Renal cortex interstitium (tissue), 11 donors: ENCODE results near the gene KCNIP3. TPM values are rescaled to one million over a fixed set of nuclear protein-coding genes. Genes with fewer than 3 reads are reported as not detected.

Experiments used
- DNase-seq, 11 donors: peaks; one replicate each; pipeline ENCODE4 v3.0.0-alpha.2; 2013; ENCODE audit warnings: low read depth in 9 of 11, low spot score in 4 of 11; ENCODE audit errors: extremely low read depth in 1 of 11
- polyA plus RNA-seq, 3 donors: library from polyadenylated mRNA; unstranded; fragments of 120-200 nt; gene quantifications; one replicate each; pipeline ENCODE4 v1.2.1, GENCODE V29; 2013; ENCODE audit not compliant: insufficient read length in 3 of 3

Gene KCNIP3
- polyA plus RNA-seq, 3 donors, result 12.4 to 22.4 (median 16.5) TPM

DNA sequence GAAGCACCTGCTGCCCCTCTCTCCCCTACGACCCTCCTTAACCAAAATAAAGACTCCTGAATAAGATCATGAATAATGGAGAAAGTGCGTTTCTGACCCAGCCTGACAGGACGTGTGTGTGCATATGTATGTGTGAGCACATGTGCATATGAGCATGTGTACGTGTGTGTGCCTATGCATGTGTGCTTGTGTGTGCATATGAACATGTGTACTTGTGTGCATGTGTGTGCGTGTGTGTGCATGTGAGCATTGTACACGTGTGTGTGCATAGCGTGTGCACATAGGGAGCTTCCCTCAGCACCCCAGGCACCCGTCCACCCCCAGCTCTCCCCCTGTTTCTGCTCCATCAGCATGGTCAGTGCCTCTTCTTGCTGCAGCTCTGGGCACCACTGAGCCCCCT lies 10.7 kb downstream of the KCNIP3 start:
- no peak for DNase-seq

DNA sequence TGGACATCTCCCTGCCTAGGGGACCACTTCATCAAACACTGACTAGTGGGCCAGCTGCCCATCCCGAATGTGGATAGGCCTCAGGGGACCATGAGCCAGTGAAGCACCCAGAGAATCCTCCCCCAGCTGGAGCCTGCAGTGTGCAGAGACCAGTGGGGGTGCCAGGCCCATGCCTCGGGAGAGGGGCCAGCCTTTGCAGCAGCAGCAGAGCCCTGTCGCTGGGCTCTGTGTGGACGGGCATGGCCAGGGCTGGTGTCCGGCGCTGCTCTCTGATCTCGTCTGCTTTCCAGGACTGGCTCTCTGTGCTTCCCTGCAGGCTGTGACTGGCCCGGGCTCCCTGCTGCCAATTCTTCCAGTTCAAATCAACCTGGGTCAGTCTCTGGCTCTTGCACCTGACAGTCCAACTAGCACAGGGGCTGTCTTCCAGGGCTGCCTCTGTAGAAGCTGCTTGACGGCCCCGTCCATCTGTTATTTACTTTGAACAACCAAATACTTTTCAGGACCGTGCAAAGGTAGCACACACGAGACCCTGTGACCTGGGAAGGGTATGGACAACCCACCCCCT lies 11.4 kb downstream of the KCNIP3 start:
- DNase-seq, result no peak

DNA sequence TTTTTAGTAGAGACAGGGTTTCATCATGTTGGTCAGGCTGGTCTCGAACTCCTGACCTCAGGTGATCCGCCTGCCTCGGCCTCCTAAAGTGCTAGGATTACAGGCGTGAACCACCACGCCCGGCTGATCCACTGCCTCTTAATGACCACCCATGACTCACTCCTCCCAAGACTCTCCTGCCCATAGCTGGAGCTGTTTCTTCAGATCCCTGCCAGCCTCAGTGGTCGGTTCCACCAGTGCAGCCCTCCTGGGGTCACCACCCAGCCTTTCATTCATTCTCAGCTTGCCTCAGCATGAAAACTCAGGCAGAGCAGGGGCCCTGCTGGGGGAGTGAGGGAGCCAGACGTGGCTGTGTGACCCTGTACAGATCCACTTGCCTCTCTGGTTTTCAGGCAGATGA lies 12.5 kb downstream of the KCNIP3 start:
- no peak for DNase-seq

DNA sequence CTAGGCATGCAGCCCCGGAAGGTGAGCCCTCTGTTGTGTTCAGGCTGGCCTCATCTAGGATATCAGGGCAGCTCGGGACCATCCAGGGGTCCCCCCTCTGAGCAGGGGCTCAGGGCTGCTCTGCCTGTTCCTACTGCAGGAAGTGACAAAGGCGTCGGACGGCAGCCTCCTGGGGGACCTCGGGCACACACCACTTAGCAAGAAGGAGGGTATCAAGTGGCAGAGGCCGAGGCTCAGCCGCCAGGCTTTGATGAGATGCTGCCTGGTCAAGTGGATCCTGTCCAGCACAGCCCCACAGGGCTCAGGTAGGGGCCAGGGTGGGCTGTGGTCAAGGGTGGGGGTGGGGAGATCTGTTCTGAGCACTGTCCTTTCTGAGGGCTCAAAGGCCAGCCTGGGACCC lies 13.1 kb downstream of the KCNIP3 start:
- DNase-seq, result no peak

DNA sequence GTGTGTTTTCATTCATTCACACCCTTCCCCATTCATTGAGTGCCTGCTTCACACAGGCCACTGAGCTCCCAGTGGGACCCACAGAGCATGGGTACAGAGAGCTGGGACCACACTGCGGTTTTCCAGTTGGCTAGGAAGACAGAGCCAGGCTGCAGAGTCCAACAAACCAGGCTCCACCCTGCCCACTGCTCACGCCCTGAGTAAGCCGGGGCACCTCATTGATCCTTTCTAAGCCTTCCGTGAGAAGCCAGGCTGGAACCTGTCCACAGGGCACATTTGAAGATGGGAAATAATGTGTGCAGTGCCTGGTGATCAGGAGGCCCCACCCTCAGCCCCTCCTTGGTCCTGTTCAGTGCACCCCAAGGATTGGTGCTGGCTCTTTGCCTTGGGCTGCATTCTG lies 13.5 kb downstream of the KCNIP3 start:
- DNase-seq, result no peak

DNA sequence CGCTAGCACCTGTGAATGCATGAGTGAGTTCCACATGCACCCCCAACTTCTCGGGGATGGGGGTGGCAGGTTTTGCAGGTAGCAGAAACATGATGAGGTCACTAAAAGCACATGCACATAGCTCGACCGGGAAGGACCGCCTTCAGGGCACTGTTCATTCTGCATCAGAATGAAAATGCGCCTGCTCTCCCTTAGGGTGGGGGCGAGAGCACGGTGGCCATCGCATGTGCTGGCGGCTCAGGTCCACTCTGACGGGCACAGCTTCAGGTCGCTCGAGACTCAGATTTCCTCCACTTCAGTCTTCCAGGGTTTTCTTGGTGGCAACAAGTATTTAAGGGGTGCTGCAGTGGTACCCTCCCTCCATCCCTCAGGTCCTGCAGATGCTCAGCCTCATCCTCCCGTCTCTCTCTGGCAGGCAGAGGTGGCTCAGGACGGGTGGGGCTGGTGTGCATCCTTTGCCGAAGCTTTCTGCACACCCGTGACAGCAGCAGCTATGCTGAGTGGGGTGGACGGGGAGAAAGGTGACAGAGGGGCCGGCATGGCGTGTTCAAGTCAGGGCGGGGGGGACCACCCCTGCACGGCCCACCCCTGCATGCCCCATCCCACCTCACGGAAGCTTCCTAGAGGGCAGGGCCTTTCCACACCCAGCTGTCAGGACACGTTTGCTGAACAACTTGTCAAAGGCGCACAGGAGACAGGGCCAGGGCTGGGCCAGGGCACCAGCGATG lies 14.8 kb downstream of the KCNIP3 start:
- DNase-seq, result no peak

DNA sequence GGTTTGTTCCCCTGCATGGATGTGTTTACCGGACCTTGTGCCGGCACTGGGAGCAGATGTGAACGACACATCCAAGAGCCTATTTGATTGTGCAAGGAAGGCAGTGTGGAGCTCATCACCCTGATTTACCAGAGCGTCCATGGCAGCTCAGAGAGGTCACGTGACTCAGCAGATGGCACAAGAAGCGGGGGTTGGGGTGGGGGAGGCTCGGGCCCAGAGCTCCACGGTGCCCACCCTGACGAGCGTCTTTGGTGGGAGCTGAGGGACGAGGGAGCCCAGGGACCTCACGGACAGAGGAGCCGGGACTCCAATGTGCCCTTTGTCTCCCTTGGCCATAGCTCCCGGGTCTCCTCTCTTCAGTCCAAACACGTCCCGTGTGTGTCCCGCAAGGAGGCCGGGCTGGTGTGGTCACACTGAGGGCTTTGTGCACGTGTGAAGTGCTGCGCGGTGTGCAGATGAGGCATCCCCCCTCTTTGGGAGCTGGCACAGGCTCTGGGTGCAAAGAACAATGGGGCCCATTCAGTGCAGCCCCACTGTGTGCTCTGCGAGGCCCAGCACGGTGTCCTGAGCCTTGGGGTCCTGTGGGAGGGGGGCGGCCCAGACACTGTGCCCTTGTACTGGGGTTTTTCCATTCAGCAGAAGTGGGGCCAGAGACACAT lies 15.5 kb downstream of the KCNIP3 start:
- no peak for DNase-seq

GRCh38 chr2:95313296-95314131 lies 16.4 kb downstream of the KCNIP3 start:
- no peak for DNase-seq

DNA sequence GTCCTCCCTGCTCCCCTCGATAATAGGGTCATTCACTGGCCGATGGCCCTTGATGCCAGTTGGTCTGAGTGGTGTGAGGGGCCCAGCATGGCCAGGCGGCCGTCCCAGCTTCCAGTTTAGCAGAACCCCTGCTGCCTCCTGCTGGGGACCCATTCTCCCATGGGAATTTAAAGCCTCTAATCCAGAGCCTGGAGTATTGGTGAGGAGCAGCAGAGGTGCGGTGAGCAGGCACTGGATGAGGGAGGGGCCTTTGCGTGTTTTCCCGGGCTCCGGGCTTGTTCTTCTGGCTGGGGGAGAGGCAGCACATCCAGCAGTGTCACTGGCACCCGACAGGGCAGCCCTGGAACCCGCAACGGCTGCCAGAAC lies 17.4 kb downstream of the KCNIP3 start:
- no peak for DNase-seq

- no peak for DNase-seq
Observed at GRCh38 chr2:95314964-95315611, 17.9 kb downstream of the KCNIP3 start.

GRCh38 chr2:95315801-95316411 lies 18.8 kb downstream of the KCNIP3 start:
- no peak for DNase-seq

- DNase-seq, result no peak
Observed at GRCh38 chr2:95316466-95317122, 19.4 kb downstream of the KCNIP3 start.

- no peak for DNase-seq
Observed at GRCh38 chr2:95317123-95317500, 20.0 kb downstream of the KCNIP3 start.

DNA sequence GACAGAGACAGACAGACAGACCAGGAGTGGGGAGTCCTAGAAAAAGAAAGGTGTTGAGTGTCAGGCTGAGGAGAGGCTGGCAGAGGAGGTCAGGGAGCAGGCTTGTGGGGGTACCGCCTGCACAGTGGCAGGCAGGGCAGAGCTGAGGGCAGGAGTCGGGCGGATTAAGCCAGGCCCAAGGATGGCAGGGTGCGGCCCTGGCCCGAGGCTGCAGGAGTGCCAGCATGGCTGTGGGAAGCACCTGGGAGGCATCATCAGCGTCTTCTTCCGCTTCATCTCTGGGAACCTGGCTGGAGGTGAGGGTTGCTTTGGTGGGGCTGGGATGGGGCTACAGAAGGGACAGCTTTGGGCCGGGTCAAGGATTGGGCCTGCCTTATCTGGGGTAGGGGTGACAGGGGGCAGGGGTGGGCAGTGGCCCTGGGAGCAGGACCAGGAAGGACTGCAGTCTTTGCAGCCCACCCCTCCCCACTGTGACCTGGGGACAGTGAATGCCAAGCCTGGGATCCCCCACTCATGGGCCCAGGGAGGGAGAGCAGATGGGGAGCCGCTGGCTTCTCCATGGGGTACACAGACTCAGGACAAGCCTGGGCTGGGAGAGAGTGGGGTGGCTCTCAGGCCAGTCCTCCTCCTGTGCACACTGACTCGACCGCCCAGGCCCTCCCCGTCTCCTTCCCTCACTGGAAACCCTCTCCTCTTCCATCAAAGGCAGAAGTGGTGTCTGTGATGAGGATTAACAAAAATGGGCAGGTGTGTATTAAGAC lies 20.7 kb downstream of the KCNIP3 start:
- no peak for DNase-seq

- DNase-seq, result no peak
Observed at GRCh38 chr2:95318431-95319220, 21.5 kb downstream of the KCNIP3 start.

- DNase-seq, result no peak
Observed at GRCh38 chr2:95319481-95320343, 22.6 kb downstream of the KCNIP3 start.
